Endothelial cell of umbilical vein (primary cell): ENCODE results near the gene SFT2D1. TPM values are rescaled to one million over a fixed set of nuclear protein-coding genes. Genes with fewer than 3 reads are reported as not detected.

Source experiments
- BruUV-seq: library from RNA; stranded (reverse); fragments of 400-500 nt; replicated peaks from 2 replicates; lab custom pipeline; 2021; lab: Mats Ljungman, UMichigan
- CTCF ChIA-PET: fragments of 300-600, 350-600 bp; sonication (Branson Sonifier 250); formaldehyde crosslinking; loops from one replicate; lab custom pipeline; 2021; ENCODE audit warnings: antibody characterized with exemption, inconsistent platforms; lab: Charles Lee
- POLR2A ChIA-PET: fragments of 300-600, 350-600 bp; sonication (Branson Sonifier 250); formaldehyde crosslinking; loops from one replicate; lab custom pipeline; 2021; ENCODE audit warnings: antibody characterized with exemption, inconsistent platforms; lab: Charles Lee
- DNase-seq: peaks from one replicate; pipeline ENCODE4 v3.0.0-alpha.2; 2011; ENCODE audit warnings: low read depth, low spot score
- FAIRE-seq: peaks from 2 replicates; lab custom pipeline; 2011; peaks lifted over from hg19 to GRCh38; lab: Jason Lieb, UNC
- H2AFZ ChIP-seq: 2 replicates; pipeline ENCODE4 v1.6.0; 2012; ENCODE audit warnings: low read depth, low read length, control low read depth, inconsistent platforms
- H3K27ac ChIP-seq: 2 replicates; pipeline ENCODE4 v1.5.1; 2011; ENCODE audit warnings: low read depth, mild to moderate bottlenecking, control low read depth, low read length, moderate library complexity; ENCODE audit not compliant: insufficient read depth
- H3K27me3 ChIP-seq, 2 experiments: 2 replicates each; pipeline versions ENCODE4 v1.6.0 to v1.6.1; 2011; ENCODE audit warnings: low read length in 2 of 2, mixed read lengths in 1 of 2; ENCODE audit not compliant: control insufficient read depth in 2 of 2, insufficient read depth in 2 of 2
- H3K36me3 ChIP-seq, 2 experiments: 2 replicates in 1 of 2; 3 replicates in 1 of 2; pipeline ENCODE4 v1.5.1; 2011; ENCODE audit warnings: low read length in 2 of 2, mild to moderate bottlenecking in 1 of 2, moderate library complexity in 1 of 2; ENCODE audit not compliant: control insufficient read depth in 2 of 2, insufficient read depth in 2 of 2; ENCODE audit errors: extremely low read depth in 1 of 2
- H3K4me1 ChIP-seq: 3 replicates; pipeline ENCODE4 v1.5.1; 2011; ENCODE audit warnings: mild to moderate bottlenecking, low read length; ENCODE audit not compliant: control insufficient read depth, insufficient read depth; ENCODE audit errors: extremely low read depth
- H3K4me2 ChIP-seq: 2 replicates; pipeline ENCODE4 v1.6.1; 2011; ENCODE audit warnings: low read length, control low read depth, mixed read lengths; ENCODE audit not compliant: insufficient read depth
- H3K4me3 ChIP-seq, 3 experiments: fragments of 200-600 bp in 1 of 3; sonication (generic), shearing (Covaris generic) in 1 of 3; replicated peaks in 1 of 3; 2 replicates each; pipeline ENCODE4 v1.5.1; 2011 to 2016; ENCODE audit warnings: control low read depth in 3 of 3, low read length in 3 of 3, mild to moderate bottlenecking in 2 of 3, inconsistent platforms in 1 of 3, low read depth in 1 of 3, moderate library complexity in 1 of 3; ENCODE audit not compliant: insufficient read depth in 1 of 3
- H3K79me2 ChIP-seq: 2 replicates; pipeline ENCODE4 v1.6.0; 2012; ENCODE audit warnings: low read length, inconsistent platforms; ENCODE audit not compliant: control insufficient read depth, insufficient read depth
- H3K9ac ChIP-seq: replicated peaks from 2 replicates; pipeline ENCODE3; 2011; ENCODE audit warnings: low read length, control low read depth; ENCODE audit not compliant: insufficient read depth; ENCODE audit errors: extremely low read depth
- H3K9me1 ChIP-seq: replicated peaks from 3 replicates; pipeline ENCODE4 v1.6.0; 2011; ENCODE audit warnings: mild to moderate bottlenecking, low read length; ENCODE audit not compliant: control insufficient read depth, insufficient read depth; ENCODE audit errors: extremely low read depth
- H3K9me3 ChIP-seq: replicated peaks from 2 replicates; pipeline ENCODE4 v1.5.1; 2012; ENCODE audit warnings: low read length, inconsistent platforms; ENCODE audit not compliant: control insufficient read depth, insufficient read depth
- H4K20me1 ChIP-seq: replicated peaks from 2 replicates; pipeline ENCODE3; 2011; ENCODE audit warnings: mild to moderate bottlenecking, low read length; ENCODE audit not compliant: control insufficient read depth, insufficient read depth; ENCODE audit errors: extremely low read depth
- CTCF ChIP-seq, 2 donors: IDR thresholded peaks; 1 replicate in 1 of 2; 2 replicates in 1 of 2; pipeline ENCODE4 v1.5.1; 2011; ENCODE audit warnings: low read length in 2 of 2, mild to moderate bottlenecking in 2 of 2, moderate library complexity in 2 of 2, control low read depth in 1 of 2, inconsistent platforms in 1 of 2, low read depth in 1 of 2; ENCODE audit not compliant: insufficient read depth in 1 of 2; ENCODE audit errors: extremely low read depth in 1 of 2
- EZH2 ChIP-seq: IDR thresholded peaks from 2 replicates; pipeline ENCODE4 v1.6.1; 2012; ENCODE audit warnings: borderline replicate concordance, low read depth, mild to moderate bottlenecking, moderate library complexity, low read length, inconsistent platforms; ENCODE audit not compliant: severe bottlenecking
- FOS ChIP-seq: IDR thresholded peaks from 2 replicates; pipeline ENCODE4 v1.6.1; 2011; ENCODE audit warnings: mild to moderate bottlenecking, low read length, moderate library complexity, borderline replicate concordance; ENCODE audit not compliant: insufficient read depth
- GATA2 ChIP-seq: IDR thresholded peaks from 2 replicates; pipeline ENCODE4 v1.7.0; 2011; ENCODE audit warnings: low read depth, mild to moderate bottlenecking, moderate library complexity, mixed read lengths, low read length; ENCODE audit not compliant: insufficient read length, insufficient read depth
- JUN ChIP-seq: IDR thresholded peaks from 2 replicates; pipeline ENCODE4 v1.6.1; 2011; ENCODE audit warnings: borderline replicate concordance, low read depth; ENCODE audit not compliant: insufficient read length, insufficient read depth
- MYC ChIP-seq: IDR thresholded peaks from one replicate; pipeline ENCODE4 v1.6.1; 2011; ENCODE audit warnings: mild to moderate bottlenecking, low read depth, low read length
- POLR2A ChIP-seq: IDR thresholded peaks from 2 replicates; pipeline ENCODE4 v1.6.1; 2012; ENCODE audit warnings: low read depth, mild to moderate bottlenecking, control low read depth, low read length
- POLR2AphosphoS5 ChIP-seq: IDR thresholded peaks from 2 replicates; pipeline ENCODE4 v1.6.1; 2012; ENCODE audit warnings: low read depth, mild to moderate bottlenecking, control low read depth, low read length, moderate library complexity; ENCODE audit not compliant: insufficient read depth
- dilution Hi-C: fragments of 300-500 bp; cut with MboI; formaldehyde crosslinking; loops from one replicate; pipeline ENCODE4 v1.15.0; 2019; ENCODE audit warnings: low sequenced_read_pairs; ENCODE audit not compliant: extremely low pct_ligation_motif_present
- intact Hi-C: fragments of 100-400 bp; cut with micrococcal nuclease; formaldehyde crosslinking; loops from one replicate; pipeline ENCODE4 v1.10.0; 2022
- polyA plus RNA-seq, 4 experiments: library from polyadenylated mRNA; depleted of rRNA in 3 of 4; stranded (reverse) in 3 of 4; unstranded in 1 of 4; fragments of >200 nt; gene quantifications; 2 replicates each; pipeline versions ENCODE4 v1.2.1 to v1.2.3, GENCODE V29; 2011 to 2012; ENCODE audit warnings: missing spikeins in 1 of 4
- total RNA-seq: library from RNA; stranded (reverse); gene quantifications from 2 replicates; pipeline ENCODE4 v1.2.3, GENCODE V29; 2021
- TF ChIP-seq, protein P1 (sequence below): IDR thresholded peaks from 2 replicates; pipeline ENCODE4 v1.6.1; 2011; ENCODE audit not compliant: insufficient read depth, insufficient read length

SFT2D1 gene
- total and polyA plus RNA-seq, 2 donors (not counting 3 experiments of a cell fraction or from before 2014, with no cell fraction given) = 22.9 to 30.6 TPM

- Histone ChIP-seq H3K9ac (no peak overlapping the region), H3K4me1 (no peaks in the 10 kb centered on the region), H3K9me1 (no peaks in the 10 kb centered on the region), H3K27ac (no peak overlapping the region), H3K9me3 (no peaks in the 10 kb centered on the region), H4K20me1 (no peaks in the 10 kb centered on the region), H3K79me2 (no peaks in the 10 kb centered on the region), H3K4me2 (no peak overlapping the region), H3K4me3 (no peak overlapping the region), H3K36me3 (no peaks in the 10 kb centered on the region), H3K27me3 (peaks cover 0 to 1% of the 10 kb centered on the region in 2 experiments), H2AFZ (no peak overlapping the region)
- CTCF ChIA-PET = interaction anchor here (0.9 to 1.6 kb wide), 2 partner anchors 15 to 19 kb away, joined by 3 read pairs; no protein-coding TSS in a partner anchor
- FAIRE-seq (no peak), DNase-seq (no peak)
- intact Hi-C loops (no loop called here), dilution Hi-C loops (no loop called here)
- POLR2A ChIA-PET = no interaction called here
- TF ChIP-seq POLR2AphosphoS5 (no peak), JUN (no peak), EZH2 (no peak), POLR2A (no peak), CTCF (IDR thresholded peaks at IDR 0.05; ENCODE audit: extremely low read depth in 1 of 2, insufficient read depth in 1 of 2, low read depth in 1 of 2, low read length in 2 of 2) (no peak), FOS (no peak), MYC (no peak), GATA2 (no peak)
- TF ChIP-seq, protein P1, sequence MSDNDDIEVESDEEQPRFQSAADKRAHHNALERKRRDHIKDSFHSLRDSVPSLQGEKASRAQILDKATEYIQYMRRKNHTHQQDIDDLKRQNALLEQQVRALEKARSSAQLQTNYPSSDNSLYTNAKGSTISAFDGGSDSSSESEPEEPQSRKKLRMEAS = no peak
- no TSS peak for BruUV-seq
These were observed 48.4 kb downstream of the SFT2D1 start for GRCh38 chr6:166293731-166294584.
